ENCODE measurements around the gene ITGA5.
A peak's percentile ranks its signal among the peaks of the same experiment; 100 is the strongest.

The ITGA5 gene

DNA sequence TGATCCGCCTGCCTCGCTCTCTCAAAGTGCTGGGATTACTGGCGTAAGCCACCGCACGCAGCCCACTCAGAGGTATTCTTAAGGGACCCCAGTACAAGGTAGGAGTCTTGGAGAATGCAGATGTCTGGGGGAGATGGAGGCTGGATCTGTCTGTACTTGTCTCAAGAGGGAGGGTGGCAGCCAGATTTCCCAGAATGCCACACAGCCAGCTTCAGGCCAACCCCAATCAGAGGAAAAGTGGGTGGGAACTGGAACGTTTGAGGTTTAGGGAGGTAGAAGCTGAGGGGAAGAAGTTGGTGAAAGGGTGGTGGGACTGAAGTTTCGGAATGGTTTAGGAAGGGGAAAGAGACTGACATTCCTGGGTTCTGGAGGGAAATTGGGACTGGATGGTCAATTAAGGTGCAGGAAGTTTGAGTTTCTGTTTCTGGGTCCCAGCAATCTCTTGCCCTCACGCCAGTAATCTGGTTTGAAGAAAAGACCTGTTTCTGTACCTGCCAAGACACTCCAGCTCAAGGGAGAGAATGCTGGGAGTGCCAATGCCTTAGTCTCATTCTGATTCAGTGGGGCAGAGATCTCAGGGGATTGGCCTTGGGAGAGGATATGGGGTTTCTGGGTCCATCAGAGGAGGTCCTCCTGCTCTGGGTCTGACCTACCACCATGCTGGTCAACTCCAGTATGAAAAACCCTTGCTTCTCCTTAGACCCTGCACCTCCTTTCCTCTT, 26.4 kb downstream of the ITGA5 start:
- no peaks in the 10 kb centered on the region for H3F3A ChIP-seq (ENCODE audit: control insufficient read depth, insufficient read depth)

DNA sequence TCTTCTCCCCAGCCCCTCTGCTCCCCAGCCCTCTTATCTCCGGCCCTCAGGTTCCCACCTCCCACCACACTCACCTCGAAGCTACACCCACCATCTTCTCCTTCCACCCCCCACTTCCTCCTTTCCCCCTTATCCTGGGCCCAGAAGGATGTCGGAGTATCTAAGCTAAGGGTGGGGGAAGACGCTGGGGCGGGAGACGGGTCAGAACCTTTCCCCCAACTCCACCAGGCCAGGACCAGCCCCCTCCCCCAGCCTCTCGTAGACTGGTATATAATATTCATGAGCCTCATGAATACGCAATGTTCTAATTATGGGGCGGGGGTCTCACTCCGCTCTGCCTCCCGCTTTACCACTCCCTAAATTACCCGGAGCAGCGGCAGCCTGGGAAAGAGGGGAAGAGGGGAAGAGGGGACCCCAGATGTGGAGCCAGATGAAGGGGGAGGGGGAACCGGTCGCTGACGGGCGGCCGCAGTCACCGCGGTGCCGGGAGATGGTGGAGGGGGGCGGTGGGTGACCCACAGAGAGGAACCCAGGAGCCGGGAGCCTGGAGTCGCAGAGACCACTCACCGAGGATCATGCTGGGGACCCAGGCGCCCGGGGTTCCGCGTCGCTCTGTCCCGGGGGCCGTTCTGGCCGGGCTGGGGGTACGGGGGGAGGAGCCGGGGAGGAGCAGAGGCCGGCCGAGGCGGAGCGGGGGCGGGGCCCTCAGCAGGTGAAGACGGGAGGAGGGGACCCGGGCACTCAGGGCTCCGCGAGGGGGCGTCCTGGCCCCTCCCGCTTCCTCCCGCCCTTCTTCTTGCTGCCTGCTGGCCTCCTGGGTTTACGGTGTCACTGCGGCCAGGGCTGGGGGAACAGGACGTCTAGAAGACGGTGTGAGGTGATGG, 28.2 kb downstream of the ITGA5 start:
- Histone ChIP-seq H3K4me1 (ENCODE audit: control insufficient read depth, low read length) (peaks cover 20% of the 10 kb centered on the region), H3K27ac (ENCODE audit: low read depth, low read length) (no peak overlapping the region), H3K9me2 (replicated peaks; ENCODE audit: control insufficient read depth, low read length) (no peaks in the 10 kb centered on the region), H3K4me3 (ENCODE audit: low read length) (peak overlapping the region; percentile 89), H4K20me1 (ENCODE audit: control insufficient read depth, insufficient read depth, low read depth, low read length) (no peaks in the 10 kb centered on the region), H3K4me2 (ENCODE audit: low read length) (peak overlapping the region; percentile 98), H3F3A (ENCODE audit: control insufficient read depth, insufficient read depth) (no peaks in the 10 kb centered on the region), H3K79me2 (ENCODE audit: control insufficient read depth, low read length) (no peaks in the 10 kb centered on the region), H3K9me3 (ENCODE audit: control insufficient read depth, insufficient read depth, low read length) (no peaks in the 10 kb centered on the region), H3K27me3 (ENCODE audit: control insufficient read depth, low read length) (no peaks in the 10 kb centered on the region), H3K36me3 (ENCODE audit: control insufficient read depth, low read length) (no peaks in the 10 kb centered on the region)
- TF ChIP-seq CTCF (IDR thresholded peaks at IDR 0.05; ENCODE audit: low read depth, low read length, poor library complexity, severe bottlenecking) (peak; percentile 54), EZH2phosphoT487 (IDR thresholded peaks at IDR 0.05; ENCODE audit: borderline replicate concordance, low read length) (no peak)

More for the DNA sequence above, 26.4 kb downstream of the ITGA5 start:
- H3K4me2 ChIP-seq (ENCODE audit: low read length): no peak overlapping the region
- H3K4me1 ChIP-seq (ENCODE audit: control insufficient read depth, low read length): peaks cover 20% of the 10 kb centered on the region
- H3K9me2 ChIP-seq (replicated peaks; ENCODE audit: control insufficient read depth, low read length): no peaks in the 10 kb centered on the region
- no peak for TF ChIP-seq CTCF (IDR thresholded peaks at IDR 0.05; ENCODE audit: low read depth, low read length, poor library complexity, severe bottlenecking)
- TF ChIP-seq EZH2phosphoT487 (IDR thresholded peaks at IDR 0.05; ENCODE audit: borderline replicate concordance, low read length): no peak
- no peaks in the 10 kb centered on the region for H3K36me3 ChIP-seq (ENCODE audit: control insufficient read depth, low read length)
- no peaks in the 10 kb centered on the region for H3K27me3 ChIP-seq (ENCODE audit: control insufficient read depth, low read length)
- no peaks in the 10 kb centered on the region for H3K9me3 ChIP-seq (ENCODE audit: control insufficient read depth, insufficient read depth, low read length)
- no peaks in the 10 kb centered on the region for H3K79me2 ChIP-seq (ENCODE audit: control insufficient read depth, low read length)
- H3K4me3 ChIP-seq (ENCODE audit: low read length): no peak overlapping the region
- H3K27ac ChIP-seq (ENCODE audit: low read depth, low read length): no peak overlapping the region
- no peaks in the 10 kb centered on the region for H4K20me1 ChIP-seq (ENCODE audit: control insufficient read depth, insufficient read depth, low read depth, low read length)

- H3K9me3 ChIP-seq (ENCODE audit: control insufficient read depth, insufficient read depth, low read length): no peaks in the 10 kb centered on the region
- no peaks in the 10 kb centered on the region for H3F3A ChIP-seq (ENCODE audit: control insufficient read depth, insufficient read depth)
- no peaks in the 10 kb centered on the region for H3K27me3 ChIP-seq (ENCODE audit: control insufficient read depth, low read length)
- H3K9me2 ChIP-seq (replicated peaks; ENCODE audit: control insufficient read depth, low read length): no peaks in the 10 kb centered on the region
- TF ChIP-seq CTCF (IDR thresholded peaks at IDR 0.05; ENCODE audit: low read depth, low read length, poor library complexity, severe bottlenecking): no peak
- no peak for TF ChIP-seq EZH2phosphoT487 (IDR thresholded peaks at IDR 0.05; ENCODE audit: borderline replicate concordance, low read length)
- no peaks in the 10 kb centered on the region for H3K79me2 ChIP-seq (ENCODE audit: control insufficient read depth, low read length)
- no peaks in the 10 kb centered on the region for H3K36me3 ChIP-seq (ENCODE audit: control insufficient read depth, low read length)
- peaks cover 25% of the 10 kb centered on the region for H3K4me1 ChIP-seq (ENCODE audit: control insufficient read depth, low read length)
- H3K27ac ChIP-seq (ENCODE audit: low read depth, low read length): no peak overlapping the region
- no peak overlapping the region; the same call in 1 of the 2 replicates for H3K4me3 ChIP-seq (ENCODE audit: low read length)
- H3K4me2 ChIP-seq (ENCODE audit: low read length): peak overlapping the region; percentile 98
- no peaks in the 10 kb centered on the region for H4K20me1 ChIP-seq (ENCODE audit: control insufficient read depth, insufficient read depth, low read depth, low read length)
Observed at GRCh38 chr12:54390176-54390667, 28.8 kb downstream of the ITGA5 start.
